HEK293 (cell line): Measurements from ENCODE around the gene UBE2V1.

Experiments used
- CTCF ChIA-PET: fragments of 350-600 bp; formaldehyde crosslinking; extraction: SDS; loops from one replicate; lab custom pipeline; 2021; ENCODE audit warnings: antibody characterized with exemption; lab: Yijun Ruan, JAX
- POLR2A ChIA-PET: fragments of 300-600 bp; formaldehyde crosslinking; extraction: SDS; loops from one replicate; lab custom pipeline; 2020; ENCODE audit warnings: antibody characterized with exemption, inconsistent platforms; lab: Yijun Ruan, JAX
- H3K27ac ChIP-seq: fragments of 200-500 bp; sonication (Bioruptor generic); 2 replicates; pipeline ENCODE4 v1.5.1; 2014; ENCODE audit warnings: low read depth, low read length, control low read depth, inconsistent platforms; ENCODE audit errors: extremely low read depth
- H3K36me3 ChIP-seq, 2 experiments: fragments of 200-500 bp in 1 of 2; sonication (Bioruptor generic) in 1 of 2; 1 replicate in 1 of 2; 2 replicates in 1 of 2; pipeline ENCODE4 v1.5.1; 2014 to 2017; ENCODE audit warnings: inconsistent platforms in 2 of 2, low read length in 2 of 2; ENCODE audit not compliant: control insufficient read depth in 2 of 2, insufficient read depth in 1 of 2
- H3K4me1 ChIP-seq: fragments of 200-500 bp; sonication (Bioruptor generic); 2 replicates; pipeline ENCODE4 v1.5.1; 2014; ENCODE audit warnings: mild to moderate bottlenecking, low read length, inconsistent platforms; ENCODE audit not compliant: control insufficient read depth, insufficient read depth
- H3K4me3 ChIP-seq: 2 replicates; pipeline ENCODE4 v1.5.1; 2011; ENCODE audit warnings: low read depth, mild to moderate bottlenecking, control low read depth, low read length, moderate library complexity
- H3K9me3 ChIP-seq: fragments of 200-500 bp; sonication (Bioruptor generic); 2 replicates; pipeline ENCODE4 v1.5.1; 2014; ENCODE audit warnings: low read depth, low read length, inconsistent platforms; ENCODE audit not compliant: control insufficient read depth, insufficient read depth
- EGR2 ChIP-seq: fragments of 450-650 bp; formaldehyde crosslinking; IDR thresholded peaks from 2 replicates; pipeline ENCODE4 v1.5.1; 2016; ENCODE audit warnings: low read depth, missing biosample characterization, missing genetic modification characterization
- FEZF1 ChIP-seq: fragments of 450-650 bp; formaldehyde crosslinking; IDR thresholded peaks from 2 replicates; pipeline ENCODE4 v1.5.1; 2016; ENCODE audit warnings: missing biosample characterization, missing genetic modification characterization
- HOXD13 ChIP-seq: sonication (generic); formaldehyde crosslinking; IDR thresholded peaks from 2 replicates; pipeline ENCODE4 v1.8.0; 2022; ENCODE audit warnings: missing genetic modification reagents, borderline replicate concordance
- INSM2 ChIP-seq: fragments of 450-650 bp; formaldehyde crosslinking; IDR thresholded peaks from 2 replicates; pipeline ENCODE4 v1.5.1; 2016; ENCODE audit warnings: missing biosample characterization, missing genetic modification characterization
- KLF7 ChIP-seq: fragments of 450-650 bp; formaldehyde crosslinking; IDR thresholded peaks from 2 replicates; pipeline ENCODE4 v1.5.1; 2016; ENCODE audit warnings: missing biosample characterization, missing genetic modification characterization, borderline replicate concordance
- PATZ1 ChIP-seq: fragments of 450-650 bp; formaldehyde crosslinking; IDR thresholded peaks from 2 replicates; pipeline ENCODE4 v1.5.1; 2016; ENCODE audit warnings: missing biosample characterization, missing genetic modification characterization
- PRDM4 ChIP-seq: fragments of 450-650 bp; formaldehyde crosslinking; IDR thresholded peaks from 2 replicates; pipeline ENCODE4 v1.5.1; 2017; ENCODE audit warnings: missing biosample characterization, missing genetic modification characterization
- PRDM6 ChIP-seq: fragments of 450-650 bp; formaldehyde crosslinking; IDR thresholded peaks from 2 replicates; pipeline ENCODE4 v1.5.1; 2017; ENCODE audit warnings: missing biosample characterization, missing genetic modification characterization
- SCRT1 ChIP-seq: fragments of 450-650 bp; formaldehyde crosslinking; IDR thresholded peaks from 2 replicates; pipeline ENCODE4 v1.5.1; 2016; ENCODE audit warnings: missing biosample characterization, missing genetic modification characterization, borderline replicate concordance
- SP2 ChIP-seq: fragments of 450-650 bp; formaldehyde crosslinking; IDR thresholded peaks from 2 replicates; pipeline ENCODE4 v1.5.1; 2016; ENCODE audit warnings: missing biosample characterization, missing genetic modification characterization
- ZFP37 ChIP-seq: fragments of 450-650 bp; formaldehyde crosslinking; IDR thresholded peaks from 2 replicates; pipeline ENCODE4 v1.5.1; 2016; ENCODE audit warnings: missing biosample characterization, missing genetic modification characterization
- ZNF121 ChIP-seq: fragments of 450-650 bp; formaldehyde crosslinking; IDR thresholded peaks from 2 replicates; pipeline ENCODE4 v1.5.1; 2016; ENCODE audit warnings: missing biosample characterization, missing genetic modification characterization
- ZNF211 ChIP-seq: fragments of 450-650 bp; formaldehyde crosslinking; IDR thresholded peaks from 2 replicates; pipeline ENCODE4 v1.5.1; 2016; ENCODE audit warnings: low read depth, missing biosample characterization, missing genetic modification characterization
- ZNF24 ChIP-seq: fragments of 450-650 bp; formaldehyde crosslinking; IDR thresholded peaks from 2 replicates; pipeline ENCODE4 v1.5.1; 2016; ENCODE audit warnings: missing biosample characterization, missing genetic modification characterization
- ZNF248 ChIP-seq: fragments of 450-650 bp; formaldehyde crosslinking; IDR thresholded peaks from 2 replicates; pipeline ENCODE4 v1.5.1; 2017; ENCODE audit warnings: missing biosample characterization, missing genetic modification characterization
- ZNF292 ChIP-seq: fragments of 450-650 bp; formaldehyde crosslinking; IDR thresholded peaks from 2 replicates; pipeline ENCODE4 v1.5.1; 2016; ENCODE audit warnings: low read depth, missing biosample characterization, missing genetic modification characterization, borderline replicate concordance
- ZNF324 ChIP-seq: fragments of 450-650 bp; formaldehyde crosslinking; IDR thresholded peaks from 2 replicates; pipeline ENCODE4 v1.5.1; 2016; ENCODE audit warnings: missing biosample characterization, missing genetic modification characterization
- ZNF366 ChIP-seq: fragments of 450-650 bp; formaldehyde crosslinking; conservative IDR thresholded peaks from 2 replicates; pipeline ENCODE4 v1.5.1; 2016; ENCODE audit warnings: missing biosample characterization, missing genetic modification characterization
- ZNF391 ChIP-seq: fragments of 450-650 bp; formaldehyde crosslinking; IDR thresholded peaks from 2 replicates; pipeline ENCODE4 v1.5.1; 2016; ENCODE audit warnings: low read depth, missing biosample characterization, missing genetic modification characterization, borderline replicate concordance
- ZNF433 ChIP-seq: fragments of 450-650 bp; formaldehyde crosslinking; IDR thresholded peaks from 2 replicates; pipeline ENCODE4 v1.5.1; 2016; ENCODE audit warnings: missing biosample characterization, missing genetic modification characterization, low read depth
- ZNF510 ChIP-seq: fragments of 450-650 bp; formaldehyde crosslinking; IDR thresholded peaks from 2 replicates; pipeline ENCODE4 v1.5.1; 2018; ENCODE audit warnings: mild to moderate bottlenecking, missing genetic modification characterization, missing biosample characterization; ENCODE audit not compliant: insufficient replicate concordance
- ZNF580 ChIP-seq: fragments of 450-650 bp; formaldehyde crosslinking; IDR thresholded peaks from 2 replicates; pipeline ENCODE4 v1.5.1; 2016; ENCODE audit warnings: missing biosample characterization, missing genetic modification characterization
- ZNF610 ChIP-seq: fragments of 450-650 bp; formaldehyde crosslinking; IDR thresholded peaks from 2 replicates; pipeline ENCODE4 v1.5.1; 2016; ENCODE audit warnings: missing biosample characterization, missing genetic modification characterization, borderline replicate concordance
- ZNF658 ChIP-seq: fragments of 450-650 bp; formaldehyde crosslinking; IDR thresholded peaks from 2 replicates; pipeline ENCODE4; 2016; ENCODE audit warnings: missing biosample characterization, missing genetic modification characterization
- ZNF670 ChIP-seq: fragments of 450-650 bp; formaldehyde crosslinking; IDR thresholded peaks from 2 replicates; pipeline ENCODE4 v1.5.1; 2016; ENCODE audit warnings: missing biosample characterization, missing genetic modification characterization, low read depth
- ZNF785 ChIP-seq: fragments of 450-650 bp; formaldehyde crosslinking; IDR thresholded peaks from 2 replicates; pipeline ENCODE4 v1.5.1; 2016; ENCODE audit warnings: missing biosample characterization, missing genetic modification characterization

UBE2V1 gene

GRCh38 chr20:50142812-50143211 is 29.9 kb upstream of the UBE2V1 start (continued):
- TF ChIP-seq PRDM4 (tag by site-specific recombination), result no peak
- no peak for TF ChIP-seq ZNF610 (tag by site-specific recombination)
- no peak for TF ChIP-seq ZNF580 (tag by site-specific recombination)
- no peak for TF ChIP-seq ZNF670 (tag by site-specific recombination)
- no peak for TF ChIP-seq PRDM6 (tag by site-specific recombination)
- TF ChIP-seq ZNF433, result no peak
- TF ChIP-seq ZNF324 (tag by site-specific recombination), result no peak
- no peak for TF ChIP-seq ZNF248 (tag by site-specific recombination)
- no peak for TF ChIP-seq EGR2

- H3K9me3 ChIP-seq, result no peaks in the 10 kb centered on the region
- no peaks in the 10 kb centered on the region for H3K4me1 ChIP-seq
- peaks cover 4 to 72% of the 10 kb centered on the region in 2 experiments; a peak in 2 of 3 replicates for H3K36me3 ChIP-seq
- H3K27ac ChIP-seq, result no peak overlapping the region
- ChIA-PET POLR2A (interaction anchor here (1.5 kb wide), 1 partner anchor 26 kb away, joined by 4 read pairs; no protein-coding TSS in a partner anchor), CTCF (no interaction called here)
- no peak for TF ChIP-seq ZNF292 (tag by site-specific recombination)
- TF ChIP-seq ZNF211 (tag by site-specific recombination), result no peak
- TF ChIP-seq ZNF366 (tag by site-specific recombination), result no peak
- TF ChIP-seq PATZ1 (tag by site-specific recombination), result no peak
- no peak for TF ChIP-seq ZNF391 (tag by site-specific recombination)
- no peak for TF ChIP-seq ZFP37 (tag by site-specific recombination)
- no peak for TF ChIP-seq INSM2
- TF ChIP-seq ZNF658 (tag by site-specific recombination), result no peak
- no peak for TF ChIP-seq FEZF1 (tag by site-specific recombination)
- TF ChIP-seq SCRT1 (tag by site-specific recombination), result no peak
- no peak for TF ChIP-seq ZNF121 (tag by site-specific recombination)
- no peak for TF ChIP-seq KLF7 (tag by site-specific recombination)
- no peak for TF ChIP-seq ZNF24 (tag by site-specific recombination)
- no peak for TF ChIP-seq ZNF785
- TF ChIP-seq ZNF510, result no peak
- TF ChIP-seq HOXD13, result no peak
- TF ChIP-seq SP2 (tag by site-specific recombination), result no peak
- no peak overlapping the region for H3K4me3 ChIP-seq
These were observed 29.0 kb upstream of the UBE2V1 start for GRCh38 chr20:50141811-50142561.
